HG03378 (cell line): Measurements from ENCODE around the gene PYGO1.
"Not testable (repeated sequence)": the region's sequence is repeated elsewhere in the genome, so short reads cannot be mapped to it uniquely, and the experiment has no call there.

Source experiments
- ATAC-seq: cut with Tn5 transposase; IDR thresholded peaks from one replicate; pipeline ENCODE4 v1.9.1; 2021; ENCODE audit warnings: mild to moderate bottlenecking, moderate library complexity; ENCODE audit not compliant: unreplicated experiment

Gene PYGO1

DNA sequence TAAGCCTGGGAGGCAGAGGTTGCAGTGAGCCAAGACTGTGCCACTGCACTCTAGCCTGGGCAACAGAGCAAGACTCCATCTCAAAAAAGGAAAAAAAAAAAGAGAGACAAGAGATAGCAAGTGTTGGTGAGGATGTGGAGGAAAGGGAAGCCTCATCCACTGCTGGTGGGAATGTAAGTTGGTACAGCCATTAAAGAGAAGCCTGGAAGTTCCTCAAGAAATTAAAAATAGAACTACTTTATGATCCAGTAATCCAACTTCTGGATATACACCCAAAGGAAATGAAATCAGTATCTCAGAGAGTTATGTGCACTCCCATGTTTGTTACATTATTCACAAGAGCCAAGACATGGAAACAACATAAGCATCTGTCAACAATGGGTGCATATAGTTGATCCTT lies 14.9 kb downstream of the PYGO1 start:
- ATAC-seq, result no peak

DNA sequence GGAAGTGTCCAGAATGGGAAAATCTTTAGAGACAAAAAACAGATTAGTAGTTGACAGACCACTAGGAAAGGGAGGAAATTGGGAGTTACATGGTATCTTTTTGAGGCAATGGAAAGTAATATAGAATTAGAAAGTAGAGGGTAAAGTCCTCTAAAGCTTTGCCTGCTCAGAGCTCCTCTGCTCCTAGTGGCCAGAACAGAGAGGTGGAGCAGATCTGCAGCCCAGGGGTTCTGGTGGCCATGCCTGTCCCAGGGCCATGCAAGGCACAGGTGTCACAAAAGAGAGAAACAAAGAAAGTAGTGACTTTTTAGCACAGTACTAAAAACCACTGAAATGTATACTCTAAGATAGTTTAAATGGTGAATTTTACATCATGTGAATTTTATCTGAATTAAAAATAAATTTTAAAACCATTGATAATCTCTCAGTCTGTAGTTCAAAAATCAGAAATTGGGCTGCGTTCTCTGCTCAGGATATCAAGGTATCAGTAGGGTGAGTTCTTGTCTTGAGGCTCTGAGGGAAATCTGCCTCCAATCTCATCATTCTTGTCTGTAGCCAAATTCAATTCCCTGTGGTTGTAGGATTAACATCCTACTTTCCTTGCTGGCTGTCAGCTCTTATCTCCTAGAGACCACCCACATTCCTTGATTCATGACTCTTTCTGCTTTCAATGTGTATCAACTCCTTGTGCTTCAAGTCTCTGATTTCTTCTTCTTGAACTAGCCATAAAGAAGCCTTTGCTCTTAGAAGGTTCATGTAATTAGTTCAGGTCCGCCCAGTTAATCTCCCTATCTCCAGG lies 23.6 kb downstream of the PYGO1 start:
- ATAC-seq, result no peak

DNA sequence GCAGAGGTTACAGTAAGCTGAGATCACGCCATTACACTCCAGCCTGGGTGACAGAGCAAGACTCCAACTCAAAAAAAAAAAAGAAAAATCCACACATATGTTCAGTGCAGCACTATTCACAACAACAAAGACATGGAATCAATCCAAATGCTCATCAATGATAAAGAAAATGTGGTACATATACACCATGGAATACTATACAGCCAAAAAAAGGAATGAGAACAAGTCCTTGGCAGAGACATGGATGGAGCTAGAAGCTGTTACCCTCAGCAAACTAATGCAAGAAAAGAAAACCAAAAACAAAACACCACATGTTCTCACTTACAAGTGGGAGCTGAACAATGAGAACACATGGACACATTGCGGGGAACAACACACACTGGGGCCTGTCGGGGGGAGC lies 25.5 kb downstream of the PYGO1 start:
- ATAC-seq, result no peak

DNA sequence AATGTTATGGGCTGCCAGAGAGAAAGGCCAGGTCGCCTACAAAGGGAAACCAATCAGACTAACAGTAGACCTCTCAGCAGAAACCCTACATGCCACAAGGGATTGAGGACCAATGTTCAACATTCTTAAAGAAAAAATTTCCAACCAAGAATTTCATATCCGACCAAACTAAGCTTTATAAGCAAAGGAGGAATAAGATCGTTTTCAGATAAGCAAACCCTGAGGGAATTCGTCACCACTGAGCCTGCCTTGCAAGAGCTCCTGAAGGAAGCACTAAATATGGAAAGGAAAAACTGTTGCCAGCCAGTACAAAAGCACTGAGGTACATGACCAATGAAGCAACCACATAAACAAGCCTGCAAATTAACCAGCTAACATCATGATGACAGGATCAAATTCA lies 33.1 kb downstream of the PYGO1 start:
- no peak for ATAC-seq

DNA sequence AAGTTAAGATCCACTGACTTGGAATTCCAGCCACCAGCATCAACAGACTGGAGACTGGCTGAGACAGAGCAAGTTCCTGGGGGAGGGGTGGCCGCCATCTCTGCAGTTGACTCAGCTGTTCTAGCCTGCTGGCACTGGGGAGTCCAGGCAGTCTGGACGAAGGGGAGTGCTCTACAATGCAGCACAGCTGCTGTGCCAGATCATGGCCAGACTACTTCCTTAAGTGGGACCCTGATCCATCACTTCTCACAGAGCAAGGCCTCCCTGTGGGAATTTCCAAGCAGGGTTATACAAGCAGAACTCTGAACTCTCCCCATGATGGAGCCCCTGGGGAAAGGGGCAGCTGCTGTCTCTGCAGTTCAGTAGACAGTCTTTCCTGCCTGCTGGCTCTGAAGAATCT lies 35.2 kb downstream of the PYGO1 start:
- no peak for ATAC-seq

DNA sequence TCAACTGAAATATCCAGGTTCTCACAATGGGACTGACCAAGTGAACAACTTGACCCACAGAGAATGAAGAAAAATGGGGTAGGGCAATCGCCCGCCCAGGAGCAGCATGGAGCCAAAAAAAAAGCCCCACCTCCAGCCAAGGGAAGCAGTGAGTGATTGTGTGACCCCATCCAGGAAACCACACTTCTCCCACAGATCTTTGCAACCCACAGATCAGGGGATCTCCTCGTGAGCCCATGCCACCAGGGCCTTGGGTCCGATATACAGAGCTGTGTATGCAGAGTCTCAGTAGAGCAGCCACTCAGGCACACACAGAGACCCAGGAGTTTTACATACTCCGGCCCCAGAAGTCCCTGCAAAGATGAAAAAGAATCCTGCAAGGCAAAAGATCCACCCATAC lies 35.7 kb downstream of the PYGO1 start:
- ATAC-seq, result no peak

DNA sequence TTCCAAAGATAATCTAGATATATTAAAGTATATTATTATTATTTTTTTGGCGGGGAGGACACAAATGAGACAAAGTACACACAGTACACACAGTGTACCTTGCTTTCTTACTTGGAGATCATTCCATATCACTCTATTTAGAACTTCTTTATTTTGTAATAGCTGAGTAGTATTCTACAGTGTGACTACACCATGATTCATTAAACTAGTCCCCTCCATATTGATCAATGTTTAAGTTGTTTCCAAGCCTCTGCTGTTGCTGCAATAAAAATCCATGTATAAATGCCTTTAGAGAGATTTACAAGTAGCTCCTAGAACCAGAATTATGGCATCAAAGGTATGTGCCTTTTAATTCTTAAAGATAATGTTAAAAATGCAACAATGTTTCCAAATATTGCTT lies 38.8 kb downstream of the PYGO1 start:
- no peak for ATAC-seq

DNA sequence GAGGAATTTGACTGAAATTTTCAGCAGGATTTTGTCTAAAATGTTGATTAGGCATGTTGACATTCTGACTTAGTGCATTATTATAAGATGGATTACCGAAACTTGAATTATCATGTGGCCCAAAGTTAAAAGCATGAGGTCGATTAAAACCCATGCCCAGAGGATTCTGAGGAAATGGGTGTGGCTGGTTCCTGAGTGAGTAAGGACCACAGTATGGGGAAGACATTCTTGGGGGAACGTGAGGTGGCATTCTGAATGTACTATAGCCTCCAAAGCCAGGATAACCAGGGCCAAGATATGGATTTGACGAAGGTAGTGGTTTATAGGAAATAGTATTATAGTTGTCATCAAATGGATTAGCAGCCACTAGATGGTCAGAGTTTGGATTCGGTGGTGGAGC lies 41.4 kb downstream of the PYGO1 start:
- ATAC-seq, result no peak

DNA sequence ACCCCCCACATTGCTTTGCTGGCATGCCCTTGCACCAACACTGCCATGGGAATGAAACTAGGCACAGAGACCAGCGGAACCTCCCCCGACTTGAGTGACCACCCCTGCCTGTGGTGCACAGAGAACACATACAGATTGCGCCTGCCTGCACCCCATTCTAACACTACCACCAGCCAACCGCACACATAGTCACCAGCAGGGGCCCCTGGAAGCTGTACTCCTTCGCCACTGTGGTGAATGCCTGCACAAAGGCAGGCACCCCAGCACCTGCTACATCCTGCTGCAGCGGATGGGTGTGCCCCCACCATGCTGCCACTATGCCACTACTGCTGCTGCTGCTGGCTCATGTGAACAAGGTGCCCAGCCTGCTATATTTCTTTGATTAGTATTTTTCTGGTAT lies 52.7 kb downstream of the PYGO1 start:
- ATAC-seq, result no peak

DNA sequence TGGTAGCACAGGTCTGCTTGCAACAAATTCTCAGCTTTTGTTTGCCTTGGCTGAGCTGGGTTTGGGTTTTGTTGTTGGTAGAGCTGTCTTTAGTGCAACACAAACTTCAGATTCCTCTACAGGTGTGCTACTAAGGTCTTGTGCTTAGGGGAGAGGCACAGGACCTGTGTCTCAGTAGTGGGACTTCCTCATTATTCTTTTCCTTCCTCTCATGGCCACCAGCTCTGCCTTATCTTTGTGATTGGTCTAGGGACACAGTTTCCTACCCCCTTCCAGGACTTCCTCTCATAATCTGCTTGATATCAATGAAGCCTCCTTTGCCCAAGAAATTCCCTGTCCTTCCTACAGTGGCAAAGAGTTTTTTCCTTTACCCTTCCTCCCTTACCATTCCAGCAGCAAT lies 55.2 kb downstream of the PYGO1 start:
- no peak for ATAC-seq

DNA sequence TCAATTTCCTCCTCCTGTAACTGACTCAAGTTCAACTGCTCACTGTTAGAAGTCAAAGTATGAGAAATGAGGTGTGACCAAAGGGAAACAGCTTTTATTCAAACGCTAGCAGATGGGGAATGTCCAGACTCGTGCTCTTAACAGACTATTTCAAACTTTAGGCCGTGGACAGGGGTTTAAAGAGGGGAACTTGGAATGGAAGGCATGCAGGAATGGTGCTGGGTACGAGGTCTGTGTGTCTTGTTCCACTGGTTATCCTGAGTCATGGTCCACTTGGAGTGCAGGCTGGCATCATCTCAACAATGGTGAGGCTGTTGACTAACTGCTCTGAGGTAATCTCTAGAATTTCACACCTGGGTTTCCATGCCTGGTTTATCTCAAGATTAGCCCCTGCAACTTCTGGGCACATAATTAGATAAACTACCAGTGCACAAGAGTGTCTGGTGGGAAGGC lies 57.3 kb downstream of the PYGO1 start:
- ATAC-seq, result no peak

DNA sequence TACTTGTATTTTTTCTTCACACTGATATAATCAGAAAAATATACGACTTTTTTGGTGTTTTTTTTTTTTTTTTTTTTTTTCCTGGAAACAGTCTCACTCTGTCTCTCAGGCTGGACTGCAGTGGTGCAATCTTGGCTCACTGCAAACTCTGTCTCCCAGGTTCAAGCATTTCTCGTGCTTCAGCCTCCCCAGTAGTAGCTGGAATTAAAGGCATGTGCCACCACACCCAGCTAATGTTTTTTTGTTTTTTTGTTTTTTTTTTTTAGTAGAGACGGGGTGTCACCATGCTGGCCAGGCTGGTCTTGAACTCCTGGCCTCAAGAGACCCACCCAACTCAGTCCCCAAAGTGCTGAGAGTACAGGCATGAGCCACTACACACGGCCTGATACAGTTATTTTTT lies 59.3 kb downstream of the PYGO1 start:
- ATAC-seq, result no peak

DNA sequence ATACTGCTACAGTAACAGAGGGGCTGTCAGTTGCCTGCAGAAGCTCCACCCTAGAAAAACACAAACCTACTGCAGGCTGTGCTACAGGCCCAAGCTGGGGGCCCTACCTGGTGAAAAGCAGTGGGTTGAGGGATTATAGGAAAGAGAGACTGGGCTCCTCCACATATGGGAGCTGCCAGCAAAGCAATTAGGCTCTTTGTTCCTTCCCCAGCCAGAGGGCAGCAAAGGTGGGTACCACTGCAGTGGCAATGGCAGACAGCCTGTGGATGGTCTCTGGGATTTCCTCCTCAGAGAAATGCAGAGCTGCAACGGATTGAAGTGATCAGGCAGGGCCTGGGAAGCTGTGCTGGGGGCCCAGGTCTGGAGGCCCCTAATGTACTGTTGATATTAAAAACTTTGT lies 61.0 kb downstream of the PYGO1 start:
- no peak for ATAC-seq

DNA sequence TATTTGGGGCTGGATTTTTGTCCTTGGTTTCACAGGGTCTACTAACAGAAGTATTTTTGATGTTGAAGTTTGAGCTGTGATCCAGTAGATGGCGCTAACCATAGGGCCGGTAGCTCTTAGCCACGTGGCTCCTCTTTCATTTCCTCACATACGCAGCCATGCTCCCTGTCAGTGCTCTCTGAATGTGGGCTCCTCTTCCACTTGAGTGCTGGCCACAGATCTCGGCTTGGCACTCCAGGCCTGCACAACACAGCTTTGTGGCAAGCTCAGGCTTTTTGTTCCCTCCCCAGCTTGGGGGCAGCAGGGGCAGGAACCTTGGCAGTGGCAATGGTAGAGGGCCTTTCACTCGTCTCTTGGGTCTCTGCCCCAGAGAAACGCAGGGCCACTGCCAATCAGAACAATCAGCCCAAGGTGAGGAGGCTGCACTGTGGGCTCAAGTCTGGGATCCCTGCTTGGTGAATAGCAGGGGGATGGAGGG lies 61.5 kb downstream of the PYGO1 start:
- peak; percentile 75 for ATAC-seq

DNA sequence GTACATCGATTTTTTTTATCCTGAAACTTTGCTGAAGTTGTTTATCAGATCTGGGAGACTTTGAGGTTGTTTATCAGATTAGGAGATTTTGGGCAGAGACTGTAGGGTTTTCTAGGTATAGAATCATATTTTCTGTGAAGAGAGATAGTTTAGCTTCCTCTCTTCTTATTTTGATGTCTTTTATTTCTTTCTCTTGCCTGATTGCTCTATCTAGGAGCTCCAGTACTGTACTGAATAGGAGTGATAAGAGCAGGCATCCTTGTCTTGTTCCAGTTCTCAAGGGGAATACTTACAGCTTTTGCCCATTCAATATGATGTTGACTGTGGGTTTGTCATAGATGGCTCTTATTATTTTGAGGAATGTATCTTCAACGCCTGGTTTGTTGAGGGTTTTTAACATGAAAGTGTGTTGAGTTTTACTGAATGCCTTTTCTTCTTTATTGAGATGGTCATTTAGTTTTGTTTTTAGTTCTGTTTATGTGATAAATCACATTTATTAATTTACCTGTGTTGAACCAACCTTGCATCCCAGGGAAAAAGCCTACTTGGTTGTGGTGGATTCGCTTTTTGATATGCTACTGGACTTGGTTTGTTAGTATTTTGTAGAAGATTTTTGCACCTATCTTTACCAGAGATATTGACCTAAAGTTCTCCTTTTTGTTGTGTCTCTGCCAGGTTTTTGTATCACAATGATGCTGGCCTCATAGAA lies 65.2 kb downstream of the PYGO1 start:
- no peak for ATAC-seq

DNA sequence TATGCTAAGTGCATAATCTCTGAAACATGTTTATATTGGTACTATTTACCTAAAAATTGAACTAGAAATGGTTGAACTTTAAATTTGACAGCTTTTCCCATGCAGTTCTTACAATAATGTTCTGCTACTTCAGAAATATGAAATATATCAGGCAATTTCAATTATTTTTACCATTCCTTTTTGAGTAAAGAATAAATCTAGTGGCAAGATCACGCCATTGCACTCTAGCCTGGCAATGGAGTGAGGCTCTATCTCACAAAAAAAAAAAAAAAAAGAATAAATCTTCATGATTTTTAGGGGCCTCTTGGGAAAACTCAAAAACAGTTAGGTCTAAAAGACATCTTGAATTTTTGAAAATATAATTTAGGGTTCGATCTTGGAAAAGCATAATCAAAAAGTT lies 69.5 kb downstream of the PYGO1 start:
- ATAC-seq, result no peak

DNA sequence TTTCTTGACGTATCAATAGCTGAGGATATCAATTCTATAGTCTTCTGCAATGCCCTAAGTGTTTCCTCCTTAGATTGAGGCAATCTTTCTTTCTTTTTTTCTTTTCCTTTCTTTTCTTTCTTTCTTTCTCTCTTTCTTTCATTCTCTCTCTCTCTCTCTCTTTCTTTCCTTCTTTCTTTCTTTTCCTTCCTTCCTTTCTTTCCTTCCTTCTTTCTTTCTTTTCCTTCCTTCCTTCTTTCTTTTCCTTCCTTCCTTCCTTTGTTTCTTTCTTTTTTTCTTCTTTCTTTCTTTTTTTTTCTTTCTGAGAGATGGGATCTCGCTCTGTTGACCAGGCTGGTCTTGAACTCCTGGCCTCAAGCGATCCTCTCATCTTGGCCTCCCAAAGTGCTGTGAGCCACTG lies 70.1 kb downstream of the PYGO1 start:
- ATAC-seq, result no peak

DNA sequence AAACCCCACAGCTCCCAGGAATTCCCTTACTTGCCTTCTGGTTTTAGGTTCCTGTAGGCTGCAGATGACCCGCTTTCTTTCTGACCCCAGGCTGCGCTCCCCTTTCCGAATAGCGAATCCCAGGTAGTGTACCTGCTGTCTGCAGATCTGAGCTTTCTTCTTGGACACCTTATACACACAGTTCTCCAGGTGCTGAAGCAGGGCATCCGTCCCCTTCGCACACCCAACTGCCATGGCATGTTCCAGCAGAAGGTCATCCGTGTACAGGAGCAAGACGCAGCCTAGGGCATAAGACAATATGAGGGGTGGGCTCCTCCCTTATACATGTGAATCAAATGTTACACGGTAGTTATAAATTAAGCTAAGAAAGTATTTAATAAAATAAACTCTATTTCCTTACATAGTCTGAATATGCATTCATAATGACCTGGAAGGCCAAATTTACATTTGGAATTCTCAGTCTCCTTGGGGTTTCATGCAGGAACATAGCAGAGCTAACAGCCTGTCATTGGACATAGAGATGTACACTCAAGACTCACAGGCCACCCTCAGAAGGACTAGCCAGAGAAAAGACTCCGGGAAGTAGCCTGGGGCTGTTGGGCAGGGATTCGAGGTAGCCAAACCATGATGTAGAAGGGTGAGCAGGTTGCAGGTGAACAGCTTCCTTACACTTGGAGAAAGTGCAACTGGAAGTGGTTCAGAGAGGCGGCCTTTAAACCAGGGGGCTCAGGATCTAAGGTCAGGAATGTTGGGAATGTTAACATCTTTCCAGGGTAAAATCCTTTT lies 72.0 kb downstream of the PYGO1 start:
- no peak for ATAC-seq

DNA sequence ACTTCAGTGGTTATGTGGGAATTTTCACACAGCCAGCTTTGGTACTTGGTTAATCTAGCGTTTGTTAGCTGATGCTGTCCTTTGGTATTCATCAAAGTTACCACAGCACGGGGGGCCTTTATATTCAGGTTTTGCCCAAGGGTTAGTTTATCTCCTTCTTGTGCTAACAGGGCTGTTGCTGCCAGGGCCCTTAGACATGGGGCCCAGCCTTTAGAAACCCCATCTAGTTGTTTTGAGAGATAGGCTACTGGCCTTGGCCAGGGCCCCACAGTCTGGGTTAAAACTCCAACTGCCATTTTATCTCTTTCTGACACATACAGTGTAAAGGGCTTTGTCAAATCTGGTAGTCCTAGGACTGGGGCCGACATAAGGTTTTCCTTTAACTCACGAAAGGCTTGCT lies 72.7 kb downstream of the PYGO1 start:
- no peak for ATAC-seq

DNA sequence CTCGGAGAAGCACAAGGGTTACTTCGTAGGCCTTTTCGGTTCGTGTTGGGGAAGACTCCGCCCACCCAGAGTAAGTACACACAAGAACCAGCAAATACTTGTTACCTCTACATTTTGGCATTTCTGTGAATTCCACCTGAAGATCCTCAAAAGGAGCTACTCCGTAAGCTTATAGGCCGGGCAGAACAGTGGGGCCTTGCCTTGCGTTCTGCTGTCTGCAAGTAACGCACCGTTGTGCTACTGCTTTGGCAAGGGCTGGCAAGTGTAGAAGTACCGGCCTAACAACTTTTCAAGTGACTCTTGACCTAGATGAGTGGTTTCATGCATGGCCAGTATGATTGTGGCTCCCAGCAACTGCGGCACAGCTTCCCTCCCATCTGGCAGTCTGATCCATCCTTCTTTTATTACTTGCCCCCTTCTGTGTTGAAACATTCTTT lies 73.7 kb downstream of the PYGO1 start:
- no peak for ATAC-seq

DNA sequence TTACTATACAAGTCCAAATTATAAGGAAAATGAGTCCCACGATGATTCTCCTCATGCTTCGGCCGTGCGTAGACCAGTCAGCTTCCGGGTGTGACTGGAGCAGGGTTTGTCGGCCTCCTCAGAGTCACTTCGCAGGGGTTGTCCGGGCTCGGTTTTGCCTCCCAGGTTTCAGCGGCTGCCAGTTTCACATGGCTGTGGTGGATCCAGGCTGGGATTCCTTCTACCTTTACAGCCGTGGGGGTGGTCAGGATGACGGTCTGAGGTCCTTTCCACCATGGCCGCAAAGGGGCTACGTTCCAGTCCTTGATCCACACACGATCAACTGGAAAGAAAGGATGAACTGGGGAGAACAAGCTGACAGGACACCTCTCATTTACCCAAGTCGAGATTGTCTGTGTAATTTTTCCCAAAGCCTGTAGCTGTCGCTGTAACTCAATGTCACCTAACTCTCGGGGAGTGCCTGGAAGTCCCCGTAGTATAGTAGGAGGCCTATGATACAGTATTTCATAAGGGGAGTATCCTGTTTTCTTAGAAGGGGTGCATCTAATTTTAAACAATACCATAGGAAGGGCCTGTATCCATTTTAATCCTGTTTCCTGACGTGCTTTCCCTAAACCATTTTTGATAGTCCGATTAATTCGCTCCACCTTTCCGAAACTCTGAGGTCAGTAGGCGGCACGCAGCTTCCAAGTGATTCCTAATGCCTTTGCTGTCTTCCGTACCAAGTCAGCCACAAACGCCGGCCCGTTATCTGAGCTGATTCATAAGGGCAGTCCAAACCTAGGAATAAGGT lies 74.3 kb downstream of the PYGO1 start:
- not testable (repeated sequence) for ATAC-seq
